AML-193 (cell line): ENCODE data around the gene EWSR1.

Experiments
- DNase-seq, 2 experiments: peaks; one replicate each; lab custom pipeline; 2025; lab: John Stamatoyannopoulos, UW

Gene EWSR1

GRCh38 chr22:29320546-29320945 lies 52.5 kb downstream of the EWSR1 start:
- no peak for DNase-seq

- no peak for DNase-seq
These were observed 55.6 kb downstream of the EWSR1 start for GRCh38 chr22:29323641-29324040.

GRCh38 chr22:29325356-29325755 lies 57.3 kb downstream of the EWSR1 start:
- DNase-seq, result no peak

- DNase-seq, result no peak
These were observed 57.8 kb downstream of the EWSR1 start for GRCh38 chr22:29325785-29326315.

- DNase-seq, result no peak
These were observed 58.4 kb downstream of the EWSR1 start for GRCh38 chr22:29326481-29326880.

- no peak for DNase-seq
These were observed 59.2 kb downstream of the EWSR1 start for GRCh38 chr22:29327089-29327764.

- DNase-seq, result no peak
These were observed 60.0 kb downstream of the EWSR1 start for GRCh38 chr22:29328055-29328454.

GRCh38 chr22:29328566-29329500 lies 60.8 kb downstream of the EWSR1 start:
- no peak for DNase-seq

GRCh38 chr22:29329581-29329980 lies 61.5 kb downstream of the EWSR1 start:
- DNase-seq, result no peak

- no peak for DNase-seq
These were observed 62.2 kb downstream of the EWSR1 start for GRCh38 chr22:29330291-29330690.

GRCh38 chr22:29330753-29331152 lies 62.7 kb downstream of the EWSR1 start:
- no peak for DNase-seq

GRCh38 chr22:29331213-29331612 lies 63.1 kb downstream of the EWSR1 start:
- no peak for DNase-seq

- no peak for DNase-seq
These were observed 63.7 kb downstream of the EWSR1 start for GRCh38 chr22:29331658-29332300.

GRCh38 chr22:29332886-29333496 lies 64.9 kb downstream of the EWSR1 start:
- DNase-seq, result no peak

- no peak for DNase-seq
These were observed 66.1 kb downstream of the EWSR1 start for GRCh38 chr22:29334148-29334547.

GRCh38 chr22:29334696-29335344 lies 66.8 kb downstream of the EWSR1 start:
- no peak for DNase-seq

- DNase-seq, result no peak
These were observed 67.6 kb downstream of the EWSR1 start for GRCh38 chr22:29335656-29336055.

GRCh38 chr22:29336751-29337490 lies 68.9 kb downstream of the EWSR1 start:
- DNase-seq, result no peak

- no peak for DNase-seq
These were observed 69.7 kb downstream of the EWSR1 start for GRCh38 chr22:29337631-29338284.

- no peak for DNase-seq
These were observed 70.3 kb downstream of the EWSR1 start for GRCh38 chr22:29338398-29338797.
